Stimulated activated CD4-positive, alpha-beta T cell treated with anti-CD3 and anti-CD28 coated beads, Interleukin-4, amount 100 ng/mL, for 48 hours (primary cell): Measurements from ENCODE around the gene MYL4.
A peak's percentile ranks its signal among the peaks of the same experiment; 100 is the strongest.
"Not testable (repeated sequence)": the region's sequence is repeated elsewhere in the genome, so short reads cannot be mapped to it uniquely, and the experiment has no call there.

Experiments
- DNase-seq, 2 donors: peaks; one replicate each; pipeline ENCODE4 v3.0.0-alpha.2; 2020; ENCODE audit warnings: low read depth in 2 of 2

MYL4 gene

DNA sequence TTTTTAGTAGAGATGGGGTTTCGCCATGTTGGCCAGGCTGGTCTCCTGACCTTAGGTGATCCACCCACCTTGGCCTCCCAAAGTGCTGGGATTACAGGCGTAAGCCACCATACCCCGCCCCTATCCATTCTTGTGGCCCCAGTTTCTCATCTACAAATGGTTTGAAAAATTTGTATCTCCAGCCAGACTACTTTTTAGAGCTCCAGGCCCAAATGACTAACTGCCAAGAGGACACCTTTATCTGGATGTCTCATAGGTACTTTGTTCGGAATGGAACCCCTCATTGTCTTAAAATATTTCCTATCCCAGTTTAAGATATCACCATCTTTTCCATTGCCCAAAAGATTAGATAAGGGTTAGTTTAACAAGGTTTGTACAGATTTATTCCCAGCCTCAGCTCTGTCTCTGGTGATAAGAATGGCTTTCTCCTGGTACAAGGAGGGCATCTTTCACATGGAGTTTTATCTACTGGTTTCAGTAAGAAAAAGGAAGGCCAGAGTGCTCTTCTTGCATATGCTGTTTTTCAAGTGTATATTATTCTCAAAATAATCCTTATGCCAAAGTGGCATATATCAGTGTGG, 15.1 kb upstream of the MYL4 start:
- no peak for DNase-seq

DNA sequence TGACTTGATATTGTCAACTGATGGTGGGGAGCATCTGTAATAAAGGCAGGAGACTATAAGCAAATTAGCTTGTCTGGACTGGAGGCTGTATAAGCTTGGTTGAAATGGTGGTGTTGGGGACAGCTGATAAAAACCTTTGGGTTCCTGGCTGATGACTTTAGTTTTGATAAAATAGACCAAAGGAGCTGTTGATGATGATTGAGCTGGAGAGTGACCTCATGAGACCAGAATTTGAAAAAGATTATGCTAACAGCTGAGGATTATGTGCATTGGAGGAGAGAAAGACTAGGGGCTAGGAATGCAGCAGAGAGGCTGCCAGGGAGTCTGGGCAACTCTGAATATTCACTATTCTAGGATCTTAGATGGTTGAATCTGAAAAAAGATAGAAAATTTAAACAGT, 11.3 kb upstream of the MYL4 start:
- no peak for DNase-seq

DNA sequence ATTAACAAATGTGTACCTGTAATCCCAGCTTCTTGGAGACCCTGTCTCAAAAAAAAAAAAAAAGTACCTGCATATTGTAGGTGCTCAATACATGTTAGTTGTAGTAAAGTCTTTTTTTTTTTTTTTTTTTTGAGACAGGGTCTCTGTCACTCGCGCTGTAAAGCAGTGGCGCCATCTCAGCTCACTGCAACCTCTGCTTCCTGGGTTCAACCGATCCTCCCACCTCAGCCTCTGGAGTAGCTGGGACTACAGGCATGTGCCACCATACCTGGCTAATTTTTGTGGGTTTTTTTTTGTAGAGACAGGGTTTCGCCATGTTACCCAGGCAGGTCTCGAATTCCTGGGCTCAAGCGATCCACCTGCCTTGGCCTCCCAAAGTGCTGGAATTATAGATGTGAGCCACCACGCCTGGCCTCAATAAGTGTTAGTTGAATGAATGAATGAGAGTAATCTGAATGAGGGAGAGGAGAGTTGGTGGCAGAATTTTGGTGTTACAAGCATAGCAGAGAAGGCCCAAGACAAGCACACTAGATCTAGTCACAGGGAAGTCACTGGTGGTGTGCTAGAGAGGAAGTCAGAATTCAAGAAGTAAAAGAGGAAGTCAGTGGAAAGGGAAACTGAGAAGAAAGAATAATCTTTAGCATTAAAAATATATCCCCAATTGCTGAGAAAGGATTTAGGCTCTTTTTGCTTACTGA, 9.4 kb upstream of the MYL4 start:
- DNase-seq: no peak

DNA sequence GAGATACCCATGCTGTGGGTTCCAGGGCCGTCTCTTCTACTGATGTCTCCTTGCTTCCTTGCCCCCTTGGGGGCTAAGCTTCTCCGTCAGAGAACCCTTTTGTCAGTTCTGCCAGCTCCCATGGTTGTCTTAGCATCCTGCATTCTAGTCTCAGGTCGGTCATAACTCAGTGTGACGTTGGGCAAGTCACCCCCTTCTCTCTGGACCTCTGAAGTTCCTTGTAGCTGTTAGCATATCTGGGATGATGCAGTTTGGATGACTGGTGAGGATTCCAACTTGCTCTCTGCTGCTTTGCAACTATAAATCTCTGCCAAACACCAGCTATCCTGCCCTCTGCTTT, 8.9 kb upstream of the MYL4 start:
- DNase-seq: no peak

DNA sequence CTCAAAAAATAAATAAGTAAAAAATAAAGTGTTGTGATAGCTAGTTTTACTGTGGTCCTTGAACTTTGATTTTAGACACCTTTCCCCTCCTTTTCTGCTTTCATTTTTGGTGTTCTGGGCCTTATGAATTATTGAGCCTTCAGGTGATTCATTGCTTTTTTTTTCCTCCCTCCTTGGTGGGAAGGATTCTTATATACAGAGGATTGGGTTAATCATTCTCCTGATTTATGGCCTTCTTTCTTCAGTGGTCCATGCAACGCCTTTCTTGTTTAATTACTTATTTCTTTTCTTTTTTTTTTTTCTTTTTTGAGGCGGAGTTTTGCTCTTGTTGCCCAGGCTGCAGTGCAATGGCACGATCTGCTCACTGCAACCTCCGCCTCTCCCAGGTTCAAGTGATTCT, 8.0 kb upstream of the MYL4 start:
- DNase-seq: no peak

DNA sequence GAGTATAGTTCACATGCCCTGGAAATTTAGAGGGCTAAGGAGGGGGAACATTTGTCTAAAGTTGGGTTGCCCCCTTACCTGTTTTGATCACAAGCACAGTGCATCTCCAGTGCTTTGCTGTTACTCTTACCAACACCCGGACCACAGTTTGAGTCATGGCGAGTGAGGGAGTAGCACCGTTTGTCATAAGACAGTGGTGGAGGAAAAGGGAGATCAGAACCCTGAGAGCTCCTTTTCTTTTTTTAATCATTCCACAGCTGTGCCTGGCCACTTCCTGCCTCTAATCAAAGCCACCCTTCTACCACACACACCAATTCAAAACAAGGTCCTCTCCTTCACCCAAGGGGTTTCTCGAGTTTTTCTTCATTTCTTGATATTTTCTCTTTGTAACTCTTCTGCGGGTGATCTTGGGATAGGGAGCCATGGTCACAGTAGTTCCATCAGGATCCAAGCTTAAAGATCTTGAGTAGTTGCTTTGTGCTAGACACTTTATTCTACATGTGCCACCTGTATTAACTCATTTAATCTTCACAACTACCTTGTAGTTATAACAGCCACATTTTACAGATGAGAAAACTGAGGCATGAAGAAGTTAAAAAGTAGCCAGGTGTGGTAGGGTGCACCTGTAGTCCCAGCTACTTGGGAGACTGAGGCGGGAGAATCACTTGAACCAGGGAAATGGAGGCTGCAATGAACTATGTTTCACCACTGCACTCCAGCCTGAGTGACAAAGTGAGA, 5.0 kb upstream of the MYL4 start:
- peak; percentile 15 to 34 for DNase-seq

DNA sequence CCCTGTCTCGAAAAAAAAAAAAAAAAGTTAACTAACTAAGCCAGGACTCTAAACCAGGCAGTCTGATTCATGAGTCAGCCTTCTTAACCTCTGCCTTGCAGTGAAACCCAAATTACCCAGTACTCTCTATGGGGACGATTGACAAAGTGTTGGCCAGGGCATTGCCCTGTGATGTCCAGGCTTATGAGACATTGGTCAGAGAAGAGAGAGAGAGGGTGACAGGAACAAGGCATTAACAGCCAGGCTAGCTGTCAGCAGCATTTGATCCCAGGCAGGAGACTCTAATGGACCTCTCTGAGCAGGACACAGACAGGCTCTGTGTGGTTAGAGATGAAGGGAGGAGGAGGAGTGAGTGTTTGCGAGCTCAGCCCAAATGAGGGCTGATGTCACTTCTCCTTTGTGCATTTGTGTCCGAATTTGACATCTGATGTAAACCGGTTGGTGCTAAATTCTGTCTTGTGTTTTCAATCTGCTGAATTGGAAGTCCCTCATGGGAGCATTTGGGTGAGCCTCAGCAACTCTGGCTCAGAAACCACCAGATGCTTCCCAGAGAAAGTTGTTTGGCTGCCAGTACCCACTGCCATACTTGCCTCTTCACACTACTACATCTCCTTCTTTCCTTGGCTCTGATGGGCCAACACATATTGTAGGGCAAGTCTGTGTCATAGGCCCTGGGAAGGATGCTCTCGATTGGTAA, 4.3 kb upstream of the MYL4 start:
- DNase-seq: no peak

DNA sequence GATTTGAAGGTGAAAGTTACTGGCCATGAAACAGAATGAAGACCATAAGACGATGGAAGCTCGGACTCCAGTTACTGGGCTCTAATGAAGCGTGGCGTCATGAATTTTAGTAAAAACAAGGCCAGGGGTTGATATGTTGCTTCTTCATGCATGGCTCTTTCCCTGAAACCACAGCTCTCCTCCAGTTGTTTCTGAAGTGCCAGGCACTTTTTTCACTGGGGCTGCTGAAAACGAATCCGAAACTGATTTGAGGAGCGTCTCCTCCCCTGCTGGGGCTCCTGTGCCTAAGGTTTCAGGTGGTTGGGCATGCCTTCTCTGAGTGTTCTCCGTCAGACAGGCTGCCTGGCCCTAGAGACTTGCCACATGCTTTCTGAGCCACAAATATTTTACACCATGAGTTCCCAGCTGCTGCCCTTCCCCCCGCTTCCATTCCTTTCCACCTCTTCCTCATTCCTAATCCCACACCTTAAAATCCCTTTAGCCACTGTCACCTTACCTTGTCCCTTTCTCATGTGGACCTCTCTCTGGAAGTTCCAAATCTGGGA, 3.7 kb upstream of the MYL4 start:
- DNase-seq: peak; percentile 35 to 56

DNA sequence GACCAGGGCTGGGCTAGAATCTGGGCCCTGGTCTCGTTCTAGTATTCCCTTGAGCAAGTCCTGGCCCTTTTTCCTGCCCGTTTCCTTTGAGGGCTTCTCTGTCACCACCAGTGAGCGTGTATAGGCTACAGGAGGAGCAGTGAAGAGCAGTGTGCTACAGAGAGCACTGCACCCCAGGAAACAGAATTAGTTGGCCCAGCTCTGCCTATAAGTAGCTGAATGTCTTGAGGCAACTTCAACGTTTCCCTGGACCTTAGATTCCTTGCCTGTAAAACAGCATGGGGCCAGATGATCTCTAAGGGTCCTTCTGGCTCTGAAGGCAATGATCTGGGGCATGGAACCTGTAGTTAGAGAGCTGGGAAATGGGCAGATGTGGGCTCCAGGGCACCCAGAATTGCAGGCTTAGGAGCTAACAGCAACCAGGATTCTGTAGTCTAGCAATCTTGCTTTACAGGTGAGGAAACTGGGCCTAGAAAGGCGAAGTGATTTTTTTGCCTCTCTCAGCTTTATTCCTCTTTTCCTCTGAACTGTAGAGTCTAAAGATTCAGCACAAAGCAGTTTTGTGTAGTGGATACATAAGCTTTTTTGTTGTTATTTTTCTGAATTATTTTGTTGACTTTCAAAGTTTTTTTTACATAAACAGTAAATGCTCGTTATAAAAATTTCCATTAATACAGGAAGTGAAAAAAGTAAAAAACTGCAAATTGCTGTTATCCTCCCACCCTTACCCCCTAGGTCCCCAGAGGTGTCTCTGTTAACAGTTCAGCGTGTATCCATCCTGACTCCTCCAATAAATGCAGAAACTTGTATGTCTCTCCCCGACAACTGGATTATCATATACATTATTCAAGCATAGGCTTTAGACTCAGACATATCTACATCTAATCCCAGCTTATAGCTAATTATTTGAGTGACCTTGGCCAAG, 1.7 kb upstream of the MYL4 start:
- DNase-seq: no peak

DNA sequence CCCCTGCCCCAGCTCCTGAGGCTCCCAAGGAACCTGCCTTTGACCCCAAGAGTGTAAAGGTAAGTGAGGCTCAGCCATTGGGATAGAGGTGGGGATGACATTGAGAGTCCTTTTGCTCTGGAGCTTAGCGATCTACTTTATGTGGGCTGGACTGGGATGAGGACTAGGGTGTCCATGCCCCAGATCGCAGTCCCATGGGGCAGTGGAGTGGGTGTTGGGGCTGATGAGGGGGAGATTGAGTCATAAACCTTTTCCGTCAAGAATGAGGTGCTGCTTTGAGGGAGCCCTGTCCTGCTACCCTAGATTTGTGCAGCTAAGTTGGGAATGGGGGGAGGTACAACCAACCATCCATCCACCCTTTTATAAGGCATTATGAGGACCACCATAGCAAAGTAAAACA, 351 bp downstream of the MYL4 start:
- no peak for DNase-seq

DNA sequence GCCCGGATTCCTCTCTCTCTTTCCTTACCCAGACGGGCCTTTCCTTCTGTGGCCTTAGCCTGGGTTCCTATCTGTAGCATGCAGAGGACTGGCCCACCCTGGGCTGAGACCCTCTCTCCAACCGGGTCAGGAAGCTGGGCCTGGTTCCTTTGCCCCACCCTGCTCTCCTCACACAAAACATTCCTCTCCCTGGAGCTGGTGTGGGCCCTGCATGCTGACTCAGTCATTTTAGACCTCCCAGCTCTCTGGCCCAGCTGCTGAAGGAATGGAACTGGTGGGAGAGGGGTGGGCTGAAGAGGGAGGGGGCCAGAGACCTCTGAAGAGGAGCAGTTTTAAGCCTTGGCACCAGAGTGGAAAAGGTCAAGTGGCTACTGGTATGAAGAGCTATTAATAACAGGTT, 957 bp downstream of the MYL4 start:
- DNase-seq: no peak

DNA sequence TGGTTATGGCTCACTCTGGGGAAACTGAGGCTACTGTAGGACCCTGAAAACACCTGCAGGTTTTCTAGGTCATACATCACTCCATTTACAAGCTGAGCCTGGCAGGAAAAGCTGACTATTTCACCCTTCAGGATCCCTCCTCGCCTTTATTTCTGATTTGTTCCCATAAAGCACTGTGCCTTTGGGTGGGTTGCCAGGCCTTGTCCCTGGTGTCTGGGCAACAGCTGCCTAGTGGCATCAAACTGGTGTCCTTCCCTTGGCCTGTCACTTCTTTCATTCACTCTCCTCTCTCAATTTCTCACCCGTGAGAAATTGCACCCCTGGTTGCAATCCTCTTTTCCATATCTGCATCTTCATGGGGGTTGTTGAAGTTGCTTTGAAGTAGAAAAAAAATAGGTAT, 1.6 kb downstream of the MYL4 start:
- no peak for DNase-seq

DNA sequence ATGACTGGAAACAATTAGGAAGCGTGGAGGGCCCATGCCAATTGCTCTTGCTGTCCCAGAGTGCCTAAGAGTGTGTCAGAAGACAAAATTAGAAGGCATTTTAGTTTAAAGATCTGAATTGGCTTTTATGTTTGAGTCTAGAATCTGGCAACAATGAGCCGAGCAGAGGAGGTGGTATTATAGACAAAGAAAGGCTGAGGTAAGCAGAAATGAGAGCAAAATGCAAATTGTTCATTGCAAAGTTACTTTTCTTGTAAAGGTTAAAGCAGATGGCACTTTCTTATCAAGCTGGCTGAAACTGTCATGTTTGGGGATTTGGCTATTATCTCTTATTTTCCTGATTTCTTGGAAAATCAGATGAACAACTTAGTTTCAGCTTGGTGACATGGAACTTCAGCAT, 3.3 kb downstream of the MYL4 start:
- DNase-seq: no peak

DNA sequence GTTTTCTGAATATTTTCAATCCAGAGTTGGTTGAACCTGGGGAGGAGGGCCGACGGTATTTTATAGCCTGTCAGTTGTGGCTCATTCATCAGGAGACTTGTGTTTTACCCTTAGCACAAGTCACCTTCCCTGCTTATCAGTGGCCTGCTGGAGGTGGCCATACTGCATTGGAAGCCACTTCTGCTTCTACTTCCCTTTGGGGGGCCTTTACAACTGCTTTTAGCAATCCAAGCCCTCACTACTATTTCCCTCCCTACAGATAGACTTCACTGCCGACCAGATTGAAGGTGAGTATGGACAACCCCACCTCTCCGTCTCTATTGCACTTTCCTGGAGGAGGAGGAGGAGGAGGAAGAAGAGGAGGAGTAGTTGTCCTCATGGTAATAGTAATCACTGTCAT, 4.4 kb downstream of the MYL4 start:
- no peak for DNase-seq

DNA sequence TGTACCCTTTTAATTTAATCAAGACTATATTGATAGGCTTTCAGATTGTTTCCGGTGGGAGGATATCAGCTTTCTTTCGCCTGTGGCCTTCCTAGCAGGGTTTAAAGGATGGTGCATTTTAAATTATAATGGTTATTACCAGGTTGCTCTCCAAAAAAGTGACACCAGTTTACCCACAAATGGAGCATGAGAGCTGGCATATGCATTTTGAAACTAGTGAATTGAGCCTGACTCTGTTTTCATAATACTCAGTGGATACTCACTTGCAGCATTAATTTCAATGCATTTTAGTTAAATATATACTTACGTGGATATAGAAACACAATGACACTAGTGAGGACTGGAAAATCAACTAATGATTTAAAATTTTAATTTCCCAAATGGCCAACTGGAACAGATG, 5.8 kb downstream of the MYL4 start:
- no peak for DNase-seq

DNA sequence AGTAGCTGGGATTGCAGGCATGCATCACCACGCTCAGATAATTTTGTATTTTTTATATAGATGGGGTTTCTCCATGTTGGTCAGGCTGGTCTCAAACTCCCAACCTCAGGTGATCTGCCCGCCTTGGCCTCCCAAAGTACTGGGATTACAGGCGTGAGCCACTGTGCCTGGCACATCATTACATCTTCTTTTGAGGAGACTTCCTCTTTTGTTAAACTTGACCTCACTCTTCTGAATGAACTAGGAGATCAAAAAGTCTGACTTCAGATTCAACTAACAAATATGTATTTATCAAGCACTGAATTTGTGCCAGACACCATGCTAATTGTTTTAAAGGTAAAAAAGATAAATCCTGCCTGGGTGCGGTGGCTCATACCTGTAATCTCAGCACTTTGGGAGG, 7.7 kb downstream of the MYL4 start:
- DNase-seq: not testable (repeated sequence)

DNA sequence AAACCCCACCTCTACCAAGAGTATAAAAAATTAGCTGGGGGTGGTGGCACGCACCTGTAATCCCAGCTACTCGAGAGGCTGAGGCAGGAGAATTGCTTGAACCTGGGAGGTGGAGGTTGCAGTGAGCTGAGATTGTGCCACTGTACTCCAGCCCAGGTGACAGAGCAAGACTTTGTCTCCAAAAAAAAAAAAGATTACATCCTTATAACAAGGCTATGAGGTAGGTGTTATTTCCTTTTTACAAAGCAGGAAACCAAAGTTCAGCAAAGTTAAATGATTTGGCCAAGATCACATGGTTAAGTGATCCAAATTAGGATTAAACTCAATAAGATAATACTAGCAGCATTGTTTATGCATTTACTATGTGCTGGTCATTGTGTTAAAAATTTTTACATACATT, 8.1 kb downstream of the MYL4 start:
- DNase-seq: not testable (repeated sequence)

DNA sequence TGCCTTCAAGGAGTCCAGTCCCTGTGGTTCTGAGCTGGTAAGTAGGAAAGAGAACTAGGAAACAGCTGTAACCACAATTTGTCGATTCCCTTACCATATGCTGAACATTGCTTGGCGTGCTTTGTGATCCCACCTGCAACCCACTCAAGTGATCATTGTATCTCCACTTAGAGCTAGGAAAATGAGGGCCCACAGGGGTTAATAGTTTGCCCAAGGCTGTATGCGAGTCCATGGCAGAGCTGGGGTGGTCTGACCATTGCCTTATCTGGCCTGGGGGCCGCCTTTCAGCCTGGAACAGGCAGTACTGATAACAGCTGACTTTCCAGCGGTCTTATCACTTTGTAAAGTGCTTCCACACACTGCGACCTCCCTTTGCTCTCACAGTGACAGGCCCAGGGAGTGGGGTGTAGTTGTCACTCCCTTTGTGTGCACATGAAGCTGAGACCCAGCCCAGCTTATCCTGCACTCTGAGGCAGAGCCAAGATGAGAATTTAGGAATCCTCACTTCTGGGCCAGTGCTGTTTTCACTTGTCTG, 9.8 kb downstream of the MYL4 start:
- DNase-seq: no peak

DNA sequence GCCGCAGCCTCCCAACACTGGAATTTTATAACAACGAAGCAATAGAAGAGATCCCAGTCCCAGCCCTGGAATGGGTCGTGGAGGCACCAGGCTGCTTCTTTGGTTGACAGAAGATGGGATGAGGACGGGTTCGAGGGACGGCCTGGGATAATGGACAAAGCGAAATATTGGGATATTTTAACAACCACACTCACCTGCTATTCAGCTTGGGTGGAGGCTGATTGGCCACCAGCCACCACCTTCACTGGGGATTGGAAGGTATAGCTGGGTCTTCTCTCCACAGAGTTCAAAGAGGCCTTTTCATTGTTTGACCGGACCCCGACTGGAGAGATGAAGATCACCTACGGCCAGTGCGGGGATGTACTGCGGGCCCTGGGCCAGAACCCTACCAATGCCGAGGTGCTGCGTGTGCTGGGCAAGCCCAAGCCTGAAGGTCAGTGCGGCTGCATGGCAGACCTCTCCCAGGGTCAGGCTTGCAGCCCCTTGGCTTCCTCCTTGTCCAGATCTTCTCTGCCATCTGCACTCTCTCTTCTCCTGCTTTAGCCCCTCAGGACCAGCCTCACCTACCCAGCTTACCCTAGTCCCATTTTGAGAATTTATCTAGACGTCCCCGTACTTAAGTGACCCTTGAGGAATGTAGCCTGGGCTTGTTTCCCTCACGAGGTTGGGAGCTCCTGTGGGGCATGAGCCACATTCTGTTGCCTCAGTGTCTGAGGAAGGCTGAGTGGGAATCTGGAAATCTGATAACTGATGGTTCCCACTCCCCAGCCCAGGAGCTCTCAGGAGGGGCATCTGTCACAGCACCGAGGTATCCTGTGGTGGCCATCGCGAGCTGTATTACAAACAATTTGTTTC, 10.7 kb downstream of the MYL4 start:
- DNase-seq: no peak

DNA sequence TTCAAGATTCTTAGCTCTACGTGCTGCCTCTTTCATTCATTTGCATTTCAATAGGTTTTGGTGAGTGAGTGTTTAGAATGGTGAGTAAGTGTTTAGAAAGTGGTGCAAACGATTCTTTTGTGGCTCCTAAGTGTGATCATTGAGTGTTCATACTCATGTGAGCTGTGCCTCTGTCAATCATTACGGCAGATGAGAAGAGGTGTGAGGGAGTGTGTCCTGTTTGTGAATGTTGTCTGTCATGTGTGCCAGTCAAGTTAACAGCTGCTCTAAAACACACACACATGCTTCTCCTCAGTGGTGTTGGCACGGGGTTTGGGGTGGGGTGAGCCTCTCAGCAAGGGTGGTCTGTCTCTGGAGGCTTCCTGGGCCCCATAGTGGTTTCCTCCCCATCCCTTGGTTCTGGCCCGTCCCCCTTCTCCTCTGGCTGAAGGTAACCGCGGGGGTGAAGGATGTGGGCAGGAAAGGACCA, 11.4 kb downstream of the MYL4 start:
- DNase-seq: no peak
